Activated gamma-delta T cell (primary cell): Measurements from ENCODE around the gene EOMES.

Source experiments
- DNase-seq: peaks from one replicate; lab custom pipeline; 2025; lab: John Stamatoyannopoulos, UW

Gene EOMES

GRCh38 chr3:27680517-27681246, 41.4 kb downstream of the EOMES start:
- DNase-seq = no peak

DNA sequence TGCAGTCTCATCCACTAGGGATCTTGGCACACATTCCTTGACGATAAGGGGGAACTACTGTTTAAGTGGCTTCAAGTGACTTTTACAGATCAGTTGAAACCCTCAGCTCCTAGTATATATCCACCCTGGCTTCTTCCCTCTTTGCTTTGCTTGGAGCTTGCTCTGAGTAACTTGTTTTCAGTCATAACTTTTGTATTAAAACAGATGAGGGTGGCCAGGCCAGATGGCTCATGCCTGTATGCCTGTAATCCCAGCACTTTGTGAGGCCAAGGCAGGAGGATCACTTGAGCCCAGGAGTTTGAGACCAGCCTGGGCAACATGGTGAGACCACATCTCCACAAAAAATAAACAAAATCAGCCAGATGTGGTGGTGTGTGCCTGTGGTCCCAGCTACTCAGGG, 42.4 kb downstream of the EOMES start:
- no peak for DNase-seq

DNA sequence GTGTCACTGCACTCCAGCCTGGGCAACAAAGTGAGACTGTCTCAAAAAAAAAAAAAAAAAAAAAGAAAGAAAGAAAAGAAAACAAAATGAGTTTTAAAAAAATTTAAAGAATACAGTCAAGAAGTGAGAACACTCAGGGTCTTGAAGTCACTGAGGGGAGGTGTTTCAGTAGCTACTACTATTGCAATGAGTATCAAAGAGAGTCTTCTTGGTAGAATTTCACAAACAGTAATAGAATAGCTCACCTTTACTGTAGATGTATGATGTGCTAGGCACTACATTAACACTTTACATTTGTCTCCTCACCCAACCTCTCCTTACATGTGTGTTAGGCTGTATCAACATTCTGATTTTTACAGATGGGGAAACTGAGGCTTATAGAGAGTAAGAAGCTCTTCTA, 43.9 kb downstream of the EOMES start:
- no peak for DNase-seq

DNA sequence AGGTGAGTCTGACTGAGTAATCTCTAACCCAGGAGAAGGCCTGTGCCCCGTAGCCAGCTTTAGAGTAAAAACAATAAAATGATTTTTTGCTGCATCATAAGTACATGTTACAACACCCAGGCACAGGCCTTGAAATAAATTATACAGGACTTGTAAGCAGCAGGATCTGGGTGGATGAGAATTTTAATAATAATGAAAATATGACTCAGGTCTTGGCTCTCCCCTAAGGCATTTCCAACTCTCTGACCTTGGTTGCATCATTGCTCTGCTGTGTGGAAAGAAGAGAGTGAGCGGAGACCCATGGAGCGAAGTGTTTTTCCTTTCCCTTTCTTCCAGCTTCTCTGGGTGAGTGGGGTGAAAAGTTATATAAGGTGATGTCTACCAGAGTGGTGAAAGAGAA, 44.6 kb downstream of the EOMES start:
- DNase-seq = no peak

GRCh38 chr3:27675287-27675686, 46.8 kb downstream of the EOMES start:
- no peak for DNase-seq

DNA sequence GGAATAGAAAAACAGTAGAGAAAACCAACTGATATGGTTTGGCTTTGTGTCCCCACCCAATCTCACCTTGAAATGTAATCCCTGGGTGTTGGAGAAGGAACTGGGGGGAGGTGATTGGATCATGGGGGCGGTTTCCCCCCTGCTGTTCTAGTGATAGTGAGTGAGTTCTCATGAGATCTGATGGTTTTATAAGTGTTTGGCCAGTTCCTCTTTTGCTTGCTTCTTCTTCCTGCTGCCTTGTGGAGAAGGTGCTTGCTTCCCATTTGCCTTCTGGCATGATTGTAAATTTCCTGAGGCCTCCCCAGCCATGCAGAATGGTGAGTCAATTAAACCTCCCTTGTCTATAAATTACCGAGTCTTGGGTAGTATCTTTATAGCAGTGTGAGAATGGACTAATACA, 48.4 kb downstream of the EOMES start:
- DNase-seq = no peak

DNA sequence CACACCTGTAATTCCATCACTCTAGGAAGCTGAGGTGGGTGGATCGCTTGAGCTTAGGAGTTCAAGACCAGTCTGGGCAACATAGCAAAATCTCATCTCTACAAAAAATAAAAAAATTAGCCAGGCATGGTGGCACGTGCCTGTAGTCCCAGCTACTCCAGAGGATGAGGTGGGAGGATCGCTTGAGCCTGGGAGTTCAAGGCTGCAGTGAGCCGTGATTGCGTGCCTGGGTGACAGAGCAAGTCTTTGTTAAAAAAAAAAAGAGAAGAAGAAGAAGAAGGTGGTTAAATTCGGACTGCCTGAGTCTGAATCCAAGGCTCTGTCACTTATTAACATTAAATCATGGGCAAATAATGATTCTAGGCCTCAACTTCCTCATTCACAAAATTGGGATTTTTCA, 51.0 kb downstream of the EOMES start:
- no peak for DNase-seq

- no peak for DNase-seq
Observed at GRCh38 chr3:27670619-27671018, 51.5 kb downstream of the EOMES start.

- no peak for DNase-seq
Observed at GRCh38 chr3:27669591-27669990, 52.5 kb downstream of the EOMES start.

- DNase-seq = no peak
Observed at GRCh38 chr3:27667751-27668150, 54.4 kb downstream of the EOMES start.

GRCh38 chr3:27666708-27667107, 55.4 kb downstream of the EOMES start:
- no peak for DNase-seq

DNA sequence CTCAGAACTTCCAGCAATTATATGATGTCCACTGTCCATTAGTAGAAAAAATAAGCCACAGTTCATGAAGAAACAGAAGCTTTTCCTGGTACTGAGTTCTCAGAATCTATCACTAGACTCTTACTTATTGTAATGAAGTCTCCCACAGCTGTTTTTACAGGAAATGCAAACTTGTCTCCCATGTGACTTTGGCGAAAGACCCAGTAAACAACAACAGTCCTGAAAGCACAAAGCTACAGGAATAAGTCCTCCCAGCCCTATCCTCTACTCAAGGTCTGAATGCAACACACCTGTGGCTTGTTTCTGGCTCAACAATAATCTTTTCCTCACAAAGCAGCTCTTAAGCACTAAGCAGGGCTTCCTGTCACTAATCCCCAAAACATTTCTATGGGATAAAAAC, 55.9 kb downstream of the EOMES start:
- no peak for DNase-seq
